ENCODE results near the gene ARAP3. TPM values are rescaled to one million over a fixed set of nuclear protein-coding genes. Genes with fewer than 3 reads are reported as not detected.

Gene ARAP3
- total and polyA plus RNA-seq, 2 experiments from 2014 or later: 18.4 to 33.2 TPM

- TF ChIP-seq REST (IDR thresholded peaks at IDR 0.05; ENCODE audit: unreplicated experiment) (no peak), CTCF (conservative IDR thresholded peaks at IDR 0.05; ENCODE audit: low read depth in 2 of 2) (no peak), CREB1 (CRISPR knock-in tag; IDR thresholded peaks at IDR 0.05; ENCODE audit: low read depth) (no peak)
These were observed 10.5 kb upstream of the ARAP3 start (continued) for GRCh38 chr5:141692533-141692888.

GRCh38 chr5:141691867-141692532 lies 10.0 kb upstream of the ARAP3 start:
- H3F3A ChIP-seq (replicated peaks; ENCODE audit: low read depth): 0 out of 2 replicates have a peak, but pooled peaks cover 3% of the 10 kb centered on the region
- no peak overlapping the region for H3K27ac ChIP-seq (ENCODE audit: low read depth)
- H3K4me1 Mint-ChIP-seq: peaks cover 42% of the 10 kb centered on the region
- H4K20me1 ChIP-seq (replicated peaks; ENCODE audit: insufficient read depth): no peaks in the 10 kb centered on the region
- no peaks in the 10 kb centered on the region for H3K9me3 Mint-ChIP-seq
- no peaks in the 10 kb centered on the region for H3K36me3 Mint-ChIP-seq (ENCODE audit: low read depth)
- peak overlapping the region; percentile 75 for H3K4me3 Mint-ChIP-seq
- H3K4me3 ChIP-seq: peak overlapping the region; percentile 69
- peaks cover 12% of the 10 kb centered on the region for H3K27me3 Mint-ChIP-seq (ENCODE audit: insufficient read depth, low read depth, poor library complexity)
- TF ChIP-seq NANOG (IDR thresholded peaks at IDR 0.05; ENCODE audit: borderline replicate concordance): no peak
- peak; percentile 82 to 99 for TF ChIP-seq CTCF (conservative IDR thresholded peaks at IDR 0.05; ENCODE audit: low read depth in 2 of 2)
- H3K4me2 ChIP-seq: peak overlapping the region; percentile 90
- H3K9me2 ChIP-seq (ENCODE audit: insufficient read depth): no peaks in the 10 kb centered on the region
- peak; percentile 84 for DNase-seq (ENCODE audit: low spot score)
- H3K4me1 ChIP-seq (ENCODE audit: insufficient read depth): peaks cover 18% of the 10 kb centered on the region
- no peaks in the 10 kb centered on the region for H3K79me2 ChIP-seq (replicated peaks; ENCODE audit: insufficient read depth)
- H3K27me3 ChIP-seq (ENCODE audit: insufficient read depth): no peaks in the 10 kb centered on the region
- H3K36me3 ChIP-seq (ENCODE audit: insufficient read depth): no peaks in the 10 kb centered on the region
- peak overlapping the region; percentile 77; the same call in 1 of the 2 replicates for H2AFZ ChIP-seq
- no peak overlapping the region for H3K27ac Mint-ChIP-seq
- peak; percentile 80 for ATAC-seq
